ENCODE data around the gene HGFAC.

DNA sequence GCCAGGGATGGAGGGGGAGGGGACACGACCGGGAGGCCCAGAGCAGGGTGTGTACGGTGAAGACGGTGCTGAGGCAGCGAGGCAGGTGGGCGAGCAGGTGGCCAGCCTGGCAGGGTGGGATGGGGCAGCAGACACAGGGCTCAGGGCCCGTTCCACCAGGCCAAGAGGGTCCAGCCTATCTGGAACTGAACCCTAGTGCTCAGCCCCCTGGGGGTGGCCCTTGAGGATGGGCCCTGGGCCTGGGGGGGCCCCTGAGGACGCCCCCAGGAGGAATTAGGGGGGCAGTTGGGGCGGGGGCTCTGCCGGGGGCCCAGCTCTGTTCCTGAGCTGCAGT is 3.0 kb upstream of the HGFAC start:
- TF ChIP-seq, protein P1, sequence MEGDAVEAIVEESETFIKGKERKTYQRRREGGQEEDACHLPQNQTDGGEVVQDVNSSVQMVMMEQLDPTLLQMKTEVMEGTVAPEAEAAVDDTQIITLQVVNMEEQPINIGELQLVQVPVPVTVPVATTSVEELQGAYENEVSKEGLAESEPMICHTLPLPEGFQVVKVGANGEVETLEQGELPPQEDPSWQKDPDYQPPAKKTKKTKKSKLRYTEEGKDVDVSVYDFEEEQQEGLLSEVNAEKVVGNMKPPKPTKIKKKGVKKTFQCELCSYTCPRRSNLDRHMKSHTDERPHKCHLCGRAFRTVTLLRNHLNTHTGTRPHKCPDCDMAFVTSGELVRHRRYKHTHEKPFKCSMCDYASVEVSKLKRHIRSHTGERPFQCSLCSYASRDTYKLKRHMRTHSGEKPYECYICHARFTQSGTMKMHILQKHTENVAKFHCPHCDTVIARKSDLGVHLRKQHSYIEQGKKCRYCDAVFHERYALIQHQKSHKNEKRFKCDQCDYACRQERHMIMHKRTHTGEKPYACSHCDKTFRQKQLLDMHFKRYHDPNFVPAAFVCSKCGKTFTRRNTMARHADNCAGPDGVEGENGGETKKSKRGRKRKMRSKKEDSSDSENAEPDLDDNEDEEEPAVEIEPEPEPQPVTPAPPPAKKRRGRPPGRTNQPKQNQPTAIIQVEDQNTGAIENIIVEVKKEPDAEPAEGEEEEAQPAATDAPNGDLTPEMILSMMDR (conservative IDR thresholded peaks at IDR 0.05 in 1 of 2, IDR thresholded peaks at IDR 0.05 in 1 of 2; ENCODE audit: extremely low read depth in 1 of 2, insufficient read depth in 1 of 2, low read depth in 1 of 2, low read length in 2 of 2) = no peak
- TF ChIP-seq EZH2 (IDR thresholded peaks at IDR 0.05; ENCODE audit: borderline replicate concordance, low read length) = no peak

Measured in mammary epithelial cell (primary cell).